ENCODE data around the gene ZNF470. TPM values are rescaled to one million over a fixed set of nuclear protein-coding genes. Genes with fewer than 3 reads are reported as not detected.

ZNF470 gene
- total RNA-seq, 1 donor from 2014 or later, result 6.7 TPM

- Histone ChIP-seq H3K79me2 (ENCODE audit: low read depth) (peaks cover 92% of the 10 kb centered on the region), H3K27me3 (no peaks in the 10 kb centered on the region), H3K9me3 (ENCODE audit: low read depth) (peaks cover 10% of the 10 kb centered on the region), H3K4me1 (no peaks in the 10 kb centered on the region), H4K20me1 (ENCODE audit: low read depth) (no peaks in the 10 kb centered on the region), H3K36me3 (peaks cover 32% of the 10 kb centered on the region), H3K4me2 (no peak overlapping the region), H3K4me3 (no peak overlapping the region), H3F3A (ENCODE audit: low read depth) (no peaks in the 10 kb centered on the region), H2AFZ (replicated peaks) (no peak overlapping the region), H3K9ac (no peak overlapping the region), H3K27ac (no peak overlapping the region)
- Mint-ChIP-seq H3K9me3 (peaks cover 90% of the 10 kb centered on the region), H3K36me3 (peaks cover 88% of the 10 kb centered on the region), H3K27ac (no peak overlapping the region), H3K27me3 (ENCODE audit: insufficient read depth, low read depth) (peaks cover 4% of the 10 kb centered on the region), H3K4me1 (no peaks in the 10 kb centered on the region), H3K4me3 (no peak overlapping the region)
- no peak for DNase-seq (ENCODE audit: low spot score)
- TF ChIP-seq EZH2 (IDR thresholded peaks at IDR 0.05), result no peak
- TF ChIP-seq CTCF (IDR thresholded peaks at IDR 0.05), result no peak
- TF ChIP-seq EZH2phosphoT487 (IDR thresholded peaks at IDR 0.05), result no peak
Measured at GRCh38 chr19:56601375-56601774, 34.1 kb downstream of the ZNF470 start.

- Histone ChIP-seq H3K36me3 (peaks cover 24% of the 10 kb centered on the region), H3F3A (ENCODE audit: low read depth) (no peaks in the 10 kb centered on the region), H3K4me3 (no peak overlapping the region), H2AFZ (replicated peaks) (no peak overlapping the region), H3K9ac (no peak overlapping the region), H3K27ac (no peak overlapping the region), H4K20me1 (ENCODE audit: low read depth) (no peaks in the 10 kb centered on the region), H3K9me3 (ENCODE audit: low read depth) (peaks cover 10% of the 10 kb centered on the region), H3K4me2 (no peak overlapping the region), H3K79me2 (ENCODE audit: low read depth) (peaks cover 92% of the 10 kb centered on the region), H3K4me1 (no peaks in the 10 kb centered on the region), H3K27me3 (no peaks in the 10 kb centered on the region)
- Mint-ChIP-seq H3K4me3 (no peak overlapping the region), H3K9me3 (peaks cover 90% of the 10 kb centered on the region), H3K27ac (no peak overlapping the region), H3K4me1 (no peaks in the 10 kb centered on the region), H3K36me3 (peaks cover 86% of the 10 kb centered on the region), H3K27me3 (ENCODE audit: insufficient read depth, low read depth) (peaks cover 6% of the 10 kb centered on the region)
- no peak for DNase-seq (ENCODE audit: low spot score)
- TF ChIP-seq EZH2phosphoT487 (IDR thresholded peaks at IDR 0.05) (no peak), CTCF (IDR thresholded peaks at IDR 0.05) (no peak), EZH2 (IDR thresholded peaks at IDR 0.05) (no peak)
Measured at GRCh38 chr19:56603829-56604228, 36.6 kb downstream of the ZNF470 start.

- Histone ChIP-seq H3K4me1 (no peaks in the 10 kb centered on the region), H2AFZ (replicated peaks) (no peak overlapping the region), H3K4me2 (no peak overlapping the region), H3K9me3 (ENCODE audit: low read depth) (peaks cover 2% of the 10 kb centered on the region), H3K36me3 (peaks cover 11% of the 10 kb centered on the region), H3K27ac (no peak overlapping the region), H3K27me3 (no peaks in the 10 kb centered on the region), H4K20me1 (ENCODE audit: low read depth) (no peaks in the 10 kb centered on the region), H3K79me2 (ENCODE audit: low read depth) (peaks cover 83% of the 10 kb centered on the region), H3K4me3 (no peak overlapping the region), H3F3A (ENCODE audit: low read depth) (no peaks in the 10 kb centered on the region), H3K9ac (no peak overlapping the region)
- H3K4me3 Mint-ChIP-seq, result no peak overlapping the region
- DNase-seq (ENCODE audit: low spot score), result no peak
- no peak overlapping the region for H3K27ac Mint-ChIP-seq
- H3K27me3 Mint-ChIP-seq (ENCODE audit: insufficient read depth, low read depth), result peaks cover 3% of the 10 kb centered on the region
- no peaks in the 10 kb centered on the region for H3K4me1 Mint-ChIP-seq
- H3K36me3 Mint-ChIP-seq, result peaks cover 83% of the 10 kb centered on the region
- no peak for TF ChIP-seq EZH2 (IDR thresholded peaks at IDR 0.05)
- no peak for TF ChIP-seq CTCF (IDR thresholded peaks at IDR 0.05)
- no peak for TF ChIP-seq EZH2phosphoT487 (IDR thresholded peaks at IDR 0.05)
- H3K9me3 Mint-ChIP-seq, result peaks cover 92% of the 10 kb centered on the region
Measured at GRCh38 chr19:56608274-56608964, 41.2 kb downstream of the ZNF470 start.

Measured in neural progenitor cell (in vitro differentiated cells).